ENCODE measurements around the gene SNX5.

DNA sequence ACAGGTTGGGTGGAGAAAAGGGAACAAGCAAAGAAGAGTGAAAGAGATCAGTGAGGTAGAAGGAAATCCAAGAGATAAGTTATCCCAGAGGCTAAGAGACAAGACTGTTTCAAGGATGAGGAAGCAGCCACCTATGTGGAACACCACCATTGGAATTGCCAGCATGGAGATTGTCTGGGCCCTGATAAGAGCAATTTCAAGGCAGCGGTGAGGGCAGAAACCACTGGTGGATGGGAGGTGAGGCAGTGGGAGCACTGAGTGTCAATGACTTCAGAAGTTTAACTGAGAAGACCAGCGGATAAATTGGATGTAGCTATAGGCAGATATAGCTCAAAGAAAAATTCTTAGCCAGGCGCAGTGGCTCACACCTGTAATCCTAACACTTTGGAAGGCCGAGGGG, 56.7 kb downstream of the SNX5 start:
- TF ChIP-seq, protein P1, sequence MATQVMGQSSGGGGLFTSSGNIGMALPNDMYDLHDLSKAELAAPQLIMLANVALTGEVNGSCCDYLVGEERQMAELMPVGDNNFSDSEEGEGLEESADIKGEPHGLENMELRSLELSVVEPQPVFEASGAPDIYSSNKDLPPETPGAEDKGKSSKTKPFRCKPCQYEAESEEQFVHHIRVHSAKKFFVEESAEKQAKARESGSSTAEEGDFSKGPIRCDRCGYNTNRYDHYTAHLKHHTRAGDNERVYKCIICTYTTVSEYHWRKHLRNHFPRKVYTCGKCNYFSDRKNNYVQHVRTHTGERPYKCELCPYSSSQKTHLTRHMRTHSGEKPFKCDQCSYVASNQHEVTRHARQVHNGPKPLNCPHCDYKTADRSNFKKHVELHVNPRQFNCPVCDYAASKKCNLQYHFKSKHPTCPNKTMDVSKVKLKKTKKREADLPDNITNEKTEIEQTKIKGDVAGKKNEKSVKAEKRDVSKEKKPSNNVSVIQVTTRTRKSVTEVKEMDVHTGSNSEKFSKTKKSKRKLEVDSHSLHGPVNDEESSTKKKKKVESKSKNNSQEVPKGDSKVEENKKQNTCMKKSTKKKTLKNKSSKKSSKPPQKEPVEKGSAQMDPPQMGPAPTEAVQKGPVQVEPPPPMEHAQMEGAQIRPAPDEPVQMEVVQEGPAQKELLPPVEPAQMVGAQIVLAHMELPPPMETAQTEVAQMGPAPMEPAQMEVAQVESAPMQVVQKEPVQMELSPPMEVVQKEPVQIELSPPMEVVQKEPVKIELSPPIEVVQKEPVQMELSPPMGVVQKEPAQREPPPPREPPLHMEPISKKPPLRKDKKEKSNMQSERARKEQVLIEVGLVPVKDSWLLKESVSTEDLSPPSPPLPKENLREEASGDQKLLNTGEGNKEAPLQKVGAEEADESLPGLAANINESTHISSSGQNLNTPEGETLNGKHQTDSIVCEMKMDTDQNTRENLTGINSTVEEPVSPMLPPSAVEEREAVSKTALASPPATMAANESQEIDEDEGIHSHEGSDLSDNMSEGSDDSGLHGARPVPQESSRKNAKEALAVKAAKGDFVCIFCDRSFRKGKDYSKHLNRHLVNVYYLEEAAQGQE (IDR thresholded peaks at IDR 0.05; ENCODE audit: low read depth): no peak
- TF ChIP-seq NFIC (IDR thresholded peaks at IDR 0.05) (no peak), YY1 (IDR thresholded peaks at IDR 0.05; ENCODE audit: low read depth) (no peak), TCF12 (IDR thresholded peaks at IDR 0.05; ENCODE audit: low read depth) (no peak), CREB1 (IDR thresholded peaks at IDR 0.05; ENCODE audit: low read depth) (no peak), TAF1 (IDR thresholded peaks at IDR 0.05; ENCODE audit: low read depth) (no peak), CEBPB (IDR thresholded peaks at IDR 0.05) (no peak), EP300 (IDR thresholded peaks at IDR 0.05; ENCODE audit: borderline replicate concordance) (no peak), EGR1 (IDR thresholded peaks at IDR 0.05) (no peak), ZBTB7A (IDR thresholded peaks at IDR 0.05; ENCODE audit: low read depth) (no peak)
- TF ChIP-seq, protein P2, sequence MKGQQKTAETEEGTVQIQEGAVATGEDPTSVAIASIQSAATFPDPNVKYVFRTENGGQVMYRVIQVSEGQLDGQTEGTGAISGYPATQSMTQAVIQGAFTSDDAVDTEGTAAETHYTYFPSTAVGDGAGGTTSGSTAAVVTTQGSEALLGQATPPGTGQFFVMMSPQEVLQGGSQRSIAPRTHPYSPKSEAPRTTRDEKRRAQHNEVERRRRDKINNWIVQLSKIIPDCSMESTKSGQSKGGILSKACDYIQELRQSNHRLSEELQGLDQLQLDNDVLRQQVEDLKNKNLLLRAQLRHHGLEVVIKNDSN (IDR thresholded peaks at IDR 0.05): no peak
- TF ChIP-seq, protein P3, sequence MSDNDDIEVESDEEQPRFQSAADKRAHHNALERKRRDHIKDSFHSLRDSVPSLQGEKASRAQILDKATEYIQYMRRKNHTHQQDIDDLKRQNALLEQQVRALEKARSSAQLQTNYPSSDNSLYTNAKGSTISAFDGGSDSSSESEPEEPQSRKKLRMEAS (IDR thresholded peaks at IDR 0.05): no peak
